Ammon's horn (tissue), 1 donor: Measurements from ENCODE around the gene CYBB.

Experiments
- DNase-seq: peaks from one replicate; pipeline ENCODE4 v3.0.0-alpha.2; 2016; ENCODE audit warnings: low spot score

CYBB gene

DNA sequence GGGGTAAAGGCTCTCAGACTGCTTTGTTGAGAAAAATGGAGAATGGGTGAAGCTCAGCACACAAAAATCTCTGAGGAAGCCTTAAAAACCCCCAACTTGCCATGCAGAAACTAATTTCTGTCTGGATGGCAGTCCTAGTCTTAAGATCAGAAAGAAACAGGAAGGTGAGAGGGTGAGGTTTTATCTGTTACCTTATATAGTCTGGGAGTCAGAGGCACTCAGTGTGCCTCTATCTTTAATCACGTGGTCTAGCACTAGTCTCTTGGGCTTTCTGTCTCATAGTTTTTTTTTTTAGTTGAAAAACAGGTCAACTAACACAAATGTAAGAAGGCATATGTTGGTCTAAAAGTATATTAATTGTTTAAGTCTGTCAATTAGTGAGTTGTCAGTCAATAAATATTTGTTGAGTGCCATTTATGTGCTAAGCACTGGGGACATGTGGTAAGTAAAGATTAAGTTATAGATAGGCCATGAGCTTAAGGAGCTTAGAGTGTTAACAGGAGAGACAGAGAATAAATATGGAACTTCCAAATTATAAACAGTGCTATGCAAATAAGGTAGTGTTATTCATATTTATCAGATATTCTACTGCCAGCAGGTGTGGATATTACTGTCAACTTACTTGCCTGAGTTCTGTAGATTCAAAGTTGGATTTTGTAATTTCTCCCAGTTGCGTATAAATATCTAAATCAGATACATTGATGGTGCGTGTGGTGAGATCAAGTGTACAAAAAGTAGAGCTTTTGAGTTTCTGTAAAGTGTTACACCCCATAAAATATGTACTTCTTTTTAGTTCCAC lies 7.0 kb downstream of the CYBB start:
- no peak for DNase-seq

DNA sequence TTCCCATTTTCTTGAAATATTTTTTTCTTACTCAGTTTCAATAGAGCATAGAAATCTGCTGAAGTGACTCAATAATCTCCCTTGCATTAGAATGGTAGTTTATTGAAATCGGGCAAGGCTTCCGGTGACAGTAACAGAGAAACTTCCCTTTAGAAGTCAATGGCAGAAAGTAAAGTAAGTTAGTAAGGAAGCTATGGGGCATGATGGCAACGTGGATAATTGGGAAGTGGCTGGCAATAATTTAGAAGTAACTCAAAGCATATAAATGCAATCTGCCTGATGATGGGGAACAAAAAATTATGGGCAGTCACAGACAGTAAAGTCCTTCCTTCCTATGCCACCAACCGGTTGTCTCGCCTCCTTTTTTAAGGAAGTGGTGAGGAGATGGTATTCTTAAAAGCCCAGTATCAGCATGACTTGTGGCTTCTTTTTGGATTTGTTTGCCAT lies 7.6 kb downstream of the CYBB start:
- DNase-seq: peak; percentile 15

DNA sequence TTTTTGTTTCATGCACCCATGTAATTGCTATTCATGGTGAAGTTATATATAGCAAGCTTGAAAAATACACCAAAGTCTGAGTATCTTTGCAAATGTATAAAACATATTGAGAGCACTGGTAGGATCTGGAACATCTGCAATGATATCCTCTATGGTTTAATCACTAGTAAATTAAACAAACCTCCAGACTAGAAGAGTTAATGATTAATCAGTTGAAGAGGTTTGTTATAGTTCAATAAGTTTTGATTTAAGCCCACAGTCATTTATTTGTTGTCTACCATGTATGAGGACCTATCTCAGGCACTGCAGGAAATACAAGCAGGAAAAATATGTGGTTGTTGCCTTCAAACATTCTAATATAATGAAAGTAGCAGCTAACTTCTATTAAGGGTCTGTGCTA lies 16.5 kb downstream of the CYBB start:
- DNase-seq: no peak

DNA sequence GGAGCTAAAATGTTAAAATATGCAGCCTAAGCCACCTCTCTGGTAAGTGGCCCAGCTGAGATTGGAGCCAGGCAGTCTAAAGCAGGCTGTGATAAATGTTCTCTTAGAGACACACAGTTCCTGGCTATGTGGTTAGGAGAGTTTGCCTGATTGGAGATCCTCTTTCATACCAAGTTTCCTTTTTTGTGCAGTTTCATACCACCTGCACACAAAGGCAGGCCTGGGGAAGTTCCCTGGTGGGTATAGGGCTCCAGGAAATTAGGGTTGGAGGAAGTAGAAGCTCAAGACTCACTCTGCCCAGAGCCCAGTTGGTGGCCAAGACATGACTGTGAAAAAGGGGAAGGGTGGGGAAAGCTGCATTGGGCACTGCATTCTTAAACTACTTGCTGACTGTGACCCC lies 16.9 kb downstream of the CYBB start:
- DNase-seq: peak; percentile 41

DNA sequence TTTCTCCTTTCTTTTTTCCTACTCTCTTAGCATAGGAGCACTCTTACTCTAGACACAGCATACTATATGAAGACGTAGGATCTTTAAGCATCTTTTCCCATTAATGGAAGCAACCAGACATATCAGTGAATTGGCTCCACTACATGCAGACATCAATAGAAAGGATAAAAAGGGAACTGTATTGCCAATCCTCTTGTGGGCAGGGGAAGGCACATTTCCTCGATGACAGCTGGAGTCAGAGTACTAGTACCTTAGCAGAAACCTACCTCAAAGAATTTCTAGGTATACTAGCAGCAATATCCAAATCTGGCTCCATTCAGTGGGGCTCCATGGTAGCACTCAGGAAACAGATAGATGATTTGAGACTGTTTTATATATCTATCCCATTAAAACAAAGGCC lies 20.1 kb downstream of the CYBB start:
- DNase-seq: no peak

DNA sequence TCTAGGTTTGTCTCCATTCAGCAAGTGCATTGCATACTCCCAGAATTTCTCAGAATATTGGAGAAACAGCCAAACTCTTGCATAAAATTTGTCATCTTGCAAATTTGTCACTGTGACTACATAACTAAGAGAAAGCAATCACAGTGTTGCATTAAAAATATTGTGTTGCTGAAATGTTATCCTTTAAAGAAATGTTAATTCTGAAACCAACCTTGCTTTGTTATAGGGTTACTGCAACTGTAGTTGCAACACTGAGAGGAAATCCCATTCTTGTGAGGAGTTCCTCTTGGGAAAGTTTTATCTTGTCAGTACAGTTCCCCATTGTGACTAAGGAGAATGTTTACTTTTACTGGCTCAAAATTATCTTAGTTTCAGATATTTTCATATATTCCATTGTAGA lies 20.9 kb downstream of the CYBB start:
- no peak for DNase-seq

DNA sequence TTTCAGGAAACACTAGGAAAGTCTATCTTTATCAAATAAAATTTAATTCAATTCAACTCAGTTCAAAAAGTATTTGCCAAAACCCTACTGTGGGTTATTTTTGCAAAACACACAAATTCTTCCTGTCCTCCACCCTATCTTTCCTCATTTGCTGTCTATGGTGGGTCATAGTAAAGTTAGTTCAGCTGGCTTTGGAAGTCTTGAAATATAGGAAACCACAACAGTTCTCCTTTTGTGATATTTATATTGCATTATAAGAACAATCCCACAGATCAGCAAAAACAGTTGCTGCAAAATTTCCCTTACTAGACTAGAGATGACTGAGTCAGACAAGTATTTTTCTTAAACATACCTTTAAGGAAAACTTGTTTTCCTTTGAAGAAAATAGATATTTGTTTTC lies 22.2 kb downstream of the CYBB start:
- no peak for DNase-seq

DNA sequence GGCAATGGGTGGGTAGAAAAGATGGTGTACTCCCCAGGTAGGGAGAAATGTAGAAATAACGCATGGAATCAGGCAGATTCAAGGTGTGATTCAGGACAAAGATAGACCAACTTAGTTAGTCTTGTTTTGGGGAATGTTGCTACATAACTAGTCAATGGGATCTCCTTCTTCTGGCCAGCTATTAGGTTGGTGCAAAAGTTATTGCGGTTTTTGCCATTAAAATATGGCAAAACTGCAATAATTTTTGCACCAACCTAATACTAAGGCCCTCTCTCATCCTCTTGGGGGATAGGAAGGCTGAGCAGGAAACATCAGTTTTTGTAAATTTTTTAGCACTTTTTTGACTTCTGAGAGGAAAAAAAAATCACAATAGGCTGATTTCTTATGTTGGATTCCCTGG lies 23.2 kb downstream of the CYBB start:
- no peak for DNase-seq

DNA sequence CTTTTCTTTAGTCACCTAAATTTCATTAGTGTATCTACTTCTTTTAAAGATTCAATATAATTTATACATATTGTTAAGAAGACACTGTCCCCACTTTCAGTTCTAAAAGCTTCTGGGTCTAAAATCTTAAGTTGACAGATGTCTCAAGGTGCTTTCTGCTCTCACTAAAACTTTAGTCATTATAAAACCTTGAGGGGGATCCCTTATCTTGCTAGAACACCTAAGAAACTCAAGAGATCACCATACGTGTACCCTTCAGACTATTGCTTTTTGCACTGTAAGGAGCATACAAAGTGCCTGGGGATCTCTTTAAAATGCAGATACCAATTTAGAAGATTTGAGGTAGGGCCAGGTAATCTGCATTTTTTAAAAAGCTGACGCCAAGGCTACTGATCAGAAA lies 30.1 kb downstream of the CYBB start:
- DNase-seq: no peak

DNA sequence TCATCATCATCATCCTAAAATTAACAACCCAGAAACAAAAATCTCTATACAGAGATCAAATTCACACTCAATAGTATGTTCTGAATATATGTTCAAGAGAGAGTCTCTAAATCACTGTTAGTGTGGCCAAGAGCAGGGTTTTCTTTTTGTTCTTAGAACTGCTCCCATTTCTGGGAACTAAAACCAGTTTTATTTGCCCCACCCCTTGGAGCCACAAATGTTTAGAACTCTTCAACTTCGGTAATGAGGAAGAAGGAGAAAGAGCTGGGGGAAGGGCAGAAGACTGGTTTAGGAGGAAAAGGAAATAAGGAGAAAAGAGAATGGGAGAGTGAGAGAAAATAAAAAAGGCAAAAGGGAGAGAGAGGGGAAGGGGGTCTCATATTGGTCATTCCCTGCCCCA lies 32.3 kb downstream of the CYBB start:
- DNase-seq: no peak

DNA sequence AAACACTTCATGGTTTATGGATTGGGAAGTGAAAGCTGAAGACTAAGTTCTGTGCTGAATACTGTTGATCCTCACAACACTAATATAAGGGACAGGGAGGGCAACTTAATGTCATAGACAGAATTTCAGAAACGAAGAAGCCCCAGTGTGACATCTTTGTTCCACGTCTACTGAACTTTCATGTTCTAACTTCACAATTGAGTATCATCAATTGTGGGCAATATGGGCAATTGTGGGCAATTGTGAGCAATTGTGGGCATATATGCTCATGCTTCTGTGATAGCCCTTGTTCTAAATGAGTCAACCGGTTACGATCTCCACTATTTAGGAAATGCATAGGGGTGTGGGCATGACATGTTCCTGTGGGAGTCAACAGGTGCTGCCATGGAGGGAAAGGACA lies 33.7 kb downstream of the CYBB start:
- DNase-seq: no peak

DNA sequence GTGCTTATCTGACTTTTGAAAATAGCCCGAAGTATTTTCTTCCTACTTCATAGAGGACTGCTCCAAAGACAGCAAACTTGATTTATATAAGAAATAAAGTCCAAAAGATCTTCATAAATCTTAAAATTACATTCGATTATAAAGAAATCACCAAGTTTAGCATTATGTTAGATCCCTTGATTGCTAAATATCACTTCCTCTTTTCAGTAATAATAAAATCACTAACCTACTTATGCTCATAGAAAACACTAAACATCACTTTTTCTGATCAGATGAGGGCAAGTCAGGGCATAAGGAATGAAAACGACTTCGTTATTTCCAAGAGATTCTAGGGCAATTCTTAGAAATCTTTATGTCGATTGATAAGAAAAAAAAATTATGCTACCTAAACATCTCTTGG lies 35.5 kb downstream of the CYBB start:
- DNase-seq: no peak

DNA sequence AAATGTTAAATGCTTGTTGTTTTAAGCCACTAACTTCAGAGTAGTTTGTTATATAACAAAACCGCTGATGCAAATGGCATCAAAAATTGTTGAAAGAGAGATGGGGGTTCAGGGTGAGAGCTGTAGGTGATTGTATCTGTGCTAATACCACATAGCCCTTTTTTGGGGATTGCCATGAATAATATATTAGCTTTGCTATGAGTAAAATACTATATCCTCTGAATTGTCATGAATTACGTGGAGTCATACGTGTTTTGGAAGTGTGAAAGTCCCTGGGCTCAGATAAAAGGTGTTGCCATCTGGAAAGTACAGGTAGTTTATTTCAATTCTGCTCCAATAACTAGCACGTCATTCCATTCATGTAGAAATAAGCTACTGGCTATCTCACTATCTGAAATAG lies 36.9 kb downstream of the CYBB start:
- no peak for DNase-seq

DNA sequence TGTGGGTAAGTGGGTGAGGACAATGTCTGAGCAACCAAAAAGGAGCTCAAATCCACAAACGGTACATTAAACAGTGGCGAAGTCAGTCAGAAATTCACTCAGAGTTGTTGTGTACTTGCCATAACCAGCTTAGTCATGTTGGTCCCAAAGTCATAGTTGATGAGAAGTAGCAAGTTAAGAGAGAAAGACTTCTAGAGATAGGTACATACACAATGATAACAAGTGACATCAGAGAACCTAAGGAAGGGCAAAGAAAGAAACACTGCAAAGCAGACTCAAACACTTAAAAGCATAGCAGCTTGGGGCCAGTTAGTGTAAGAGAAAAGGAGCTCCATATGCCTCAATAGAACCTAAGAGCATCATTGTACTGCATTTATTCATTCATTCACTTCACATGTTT lies 37.3 kb downstream of the CYBB start:
- DNase-seq: no peak

DNA sequence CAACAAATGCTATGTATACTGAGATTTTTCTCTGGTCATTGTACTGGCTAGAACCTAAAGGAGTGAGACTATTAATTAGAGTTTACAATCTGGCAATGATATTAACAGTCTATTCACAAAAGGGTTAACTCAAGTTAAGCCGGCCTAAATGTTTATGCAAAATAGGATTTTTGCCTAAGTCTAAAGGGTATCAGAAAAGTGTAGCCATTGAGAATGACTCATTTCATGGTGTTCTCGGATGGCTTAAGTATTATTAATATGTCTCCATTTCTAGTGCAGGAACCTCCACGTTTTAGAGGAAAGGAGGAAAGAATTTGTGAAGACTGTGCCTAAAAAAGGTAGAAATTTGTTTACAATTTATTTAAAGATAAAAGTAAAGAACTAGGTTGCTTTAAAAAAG lies 37.7 kb downstream of the CYBB start:
- no peak for DNase-seq

DNA sequence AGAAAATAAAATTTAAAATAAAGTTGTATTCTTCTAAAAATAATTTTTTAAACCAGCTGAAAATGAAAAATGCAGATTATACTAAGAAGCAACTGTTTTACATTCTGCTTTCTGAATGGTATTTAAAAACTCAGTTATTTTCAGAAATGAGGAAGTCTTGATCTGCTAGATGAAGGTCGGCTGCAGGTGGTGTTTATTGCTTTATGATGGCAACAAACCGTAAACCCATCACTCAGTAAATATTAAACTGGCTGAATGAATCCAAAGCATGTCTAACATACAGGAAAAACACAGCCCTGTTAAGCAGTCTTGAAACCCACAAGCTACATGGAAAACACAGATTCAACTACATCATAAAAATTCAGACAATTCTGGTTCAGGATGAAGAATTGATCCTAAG lies 38.2 kb downstream of the CYBB start:
- DNase-seq: no peak

DNA sequence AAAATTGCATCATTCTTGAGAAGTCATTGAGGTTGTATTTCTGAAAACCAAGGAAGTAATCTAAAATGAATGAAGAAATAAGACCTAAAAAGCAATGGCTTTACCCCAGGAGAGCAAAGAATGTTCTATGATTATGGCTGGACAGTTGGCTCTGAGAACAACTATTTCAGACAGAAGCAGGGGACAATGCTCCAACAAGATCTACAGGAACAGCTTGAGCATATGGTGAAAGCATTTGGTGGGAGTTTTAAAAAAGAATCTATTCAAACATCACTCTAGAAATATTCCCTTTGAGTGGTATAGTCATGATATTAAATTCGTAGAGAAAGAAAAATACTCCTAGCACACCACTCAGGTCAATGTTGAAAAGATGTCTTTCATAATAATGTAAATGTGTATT lies 40.8 kb downstream of the CYBB start:
- DNase-seq: no peak

DNA sequence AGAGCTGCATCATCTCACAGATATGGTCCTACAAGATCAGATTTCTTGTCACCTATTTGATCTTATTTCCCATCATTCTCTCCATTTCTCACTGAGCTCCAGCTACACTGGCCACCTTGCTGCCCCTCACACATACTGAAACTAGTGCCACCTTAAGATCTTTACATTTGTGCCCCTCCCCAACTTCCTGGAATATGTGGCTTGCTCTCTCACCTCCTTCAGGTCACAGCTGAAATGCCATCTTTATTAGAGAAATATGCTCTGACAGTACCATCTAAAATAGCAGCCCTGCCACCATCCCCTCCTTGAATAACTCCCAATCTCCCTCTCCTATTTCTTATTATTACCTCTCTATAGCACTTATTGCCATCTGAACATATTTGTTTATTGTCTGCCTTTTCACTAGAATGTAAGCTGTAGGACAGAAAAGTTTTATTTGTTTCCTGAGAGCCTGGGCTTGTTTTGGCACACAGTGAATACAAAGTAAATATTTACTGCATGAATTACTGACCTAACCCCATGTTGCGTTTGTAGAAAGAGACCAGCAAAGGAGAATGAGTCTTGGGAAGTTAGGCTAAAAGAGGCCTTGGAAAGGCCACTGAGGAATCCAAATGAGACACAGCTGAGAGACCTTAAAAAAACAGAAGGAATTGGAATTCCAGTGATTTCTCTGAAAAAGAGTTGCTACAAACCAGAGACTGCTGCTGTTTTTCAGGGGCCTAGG lies 44.8 kb downstream of the CYBB start:
- no peak for DNase-seq

DNA sequence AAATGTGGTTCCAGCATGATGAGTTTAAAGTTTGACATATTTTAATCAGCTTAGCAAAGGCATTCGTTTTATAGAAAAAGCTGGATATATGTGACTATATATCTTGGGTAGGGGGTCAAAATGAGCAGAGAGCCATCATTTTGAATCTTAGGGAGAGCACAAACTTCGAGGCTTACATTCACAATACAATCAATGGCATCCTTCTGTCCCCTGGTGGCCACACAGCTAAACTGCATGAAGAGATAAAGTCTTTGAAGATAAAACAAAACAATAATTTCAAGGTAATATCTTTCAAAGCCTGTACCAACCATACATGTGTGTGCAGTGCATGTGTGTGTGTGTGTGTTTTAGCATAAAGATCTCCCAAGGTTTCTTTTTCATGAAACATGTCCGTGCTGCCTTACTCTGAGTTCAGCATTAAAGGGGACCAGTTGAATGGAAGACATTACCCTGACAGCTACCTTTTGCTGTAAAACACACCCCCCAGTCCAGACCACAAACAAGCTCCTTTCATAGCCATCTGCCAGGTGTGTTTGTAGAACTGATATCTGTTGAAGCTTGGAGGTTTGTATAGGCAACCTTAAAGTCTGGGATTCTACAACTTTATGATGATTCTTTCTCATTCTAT lies 45.5 kb downstream of the CYBB start:
- DNase-seq: peak; percentile 58

DNA sequence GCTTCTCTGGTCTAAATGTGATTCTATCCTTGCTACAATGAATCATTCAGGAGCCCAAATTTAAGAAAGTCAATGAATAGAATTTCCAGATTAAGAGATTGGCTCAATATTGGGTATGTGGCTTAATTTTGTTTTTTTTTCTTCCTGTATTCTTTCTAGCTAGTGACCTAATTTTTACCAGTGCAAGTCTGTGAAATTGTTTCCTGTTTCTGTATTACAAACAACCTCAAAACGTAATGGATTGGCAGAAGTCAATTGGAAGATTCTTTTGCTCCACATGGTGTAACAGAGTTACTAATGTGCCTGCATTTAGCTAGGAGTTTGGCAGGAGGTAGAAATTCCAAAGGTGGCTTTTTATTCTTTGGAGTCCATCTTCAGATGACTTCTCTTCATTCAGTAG lies 49.9 kb downstream of the CYBB start:
- DNase-seq: no peak

DNA sequence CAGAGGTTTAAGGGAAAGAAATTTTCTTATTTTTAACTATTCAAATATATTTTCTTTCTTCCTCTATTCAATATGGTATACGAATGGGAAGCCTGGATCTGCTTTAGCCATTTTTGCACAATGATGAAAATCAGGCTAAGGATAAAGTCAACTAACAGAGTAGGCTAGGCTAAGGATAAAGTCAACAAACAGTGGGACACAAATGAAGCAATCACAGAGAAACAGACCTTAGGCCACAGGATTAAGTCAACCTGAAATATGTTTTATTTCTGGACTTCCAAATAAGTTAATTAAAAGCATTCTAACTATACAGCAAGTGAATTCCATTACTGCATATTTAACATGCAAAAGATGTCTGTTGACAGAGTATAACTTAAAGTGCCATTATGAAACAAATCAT lies 50.5 kb downstream of the CYBB start:
- no peak for DNase-seq

DNA sequence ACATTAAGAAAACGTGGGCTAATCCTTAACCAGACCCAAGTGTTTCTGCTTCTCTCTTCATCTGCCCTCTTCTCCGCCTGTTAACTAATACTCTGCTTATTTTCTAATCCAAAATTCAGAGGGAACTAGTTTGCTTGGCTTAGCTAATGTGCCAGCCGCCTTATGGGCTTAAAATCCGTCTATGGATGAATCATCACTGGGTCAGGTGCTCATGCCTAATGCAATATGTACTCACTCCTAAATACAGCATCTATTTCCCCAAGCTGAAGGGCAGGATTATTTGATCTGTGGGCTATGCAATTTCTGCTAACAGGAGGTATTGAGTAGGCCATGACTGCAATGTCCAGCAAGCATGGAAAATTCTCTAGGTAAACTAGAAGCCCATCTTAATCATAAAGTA lies 55.1 kb downstream of the CYBB start:
- peak; percentile 18 for DNase-seq

DNA sequence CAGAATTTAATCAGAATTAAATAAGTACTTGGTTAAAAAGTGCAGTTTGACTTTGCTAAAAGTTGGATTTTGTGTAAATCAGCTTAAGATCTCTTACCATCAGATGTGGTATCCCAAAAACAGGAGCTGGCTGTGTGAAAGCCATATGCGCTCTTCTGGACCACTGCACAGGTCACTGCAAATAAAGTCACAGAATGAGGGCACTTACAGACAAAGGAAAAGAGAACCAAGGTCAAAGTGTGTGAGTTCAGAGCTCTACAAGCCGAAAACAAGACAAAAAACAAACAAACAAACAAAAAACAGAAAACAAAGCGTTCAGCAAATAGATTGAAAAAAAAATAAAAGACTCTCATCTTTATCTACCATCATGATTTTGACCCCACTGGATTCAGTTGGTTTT lies 61.1 kb downstream of the CYBB start:
- no peak for DNase-seq
